Measurements from ENCODE around the gene CXorf58. TPM values are rescaled to one million over a fixed set of nuclear protein-coding genes. Genes with fewer than 3 reads are reported as not detected.
A peak's percentile ranks its signal among the peaks of the same experiment; 100 is the strongest.

CXorf58 gene
- total and polyA plus RNA-seq, 9 of the 15 experiments (the other 6 are each of a cell fraction or from before 2014, with no cell fraction given): 0.10 to 0.27 (median 0.16) TPM; not detected in 3

GRCh38 chrX:23883737-23884354, 24.0 kb upstream of the CXorf58 start (continued):
- TF ChIP-seq MCM5 (IDR thresholded peaks at IDR 0.05; ENCODE audit: low read depth) (no peak), CHD4 (IDR thresholded peaks at IDR 0.05; ENCODE audit: insufficient read depth, insufficient replicate concordance, low read depth, low read length, poor library complexity, severe bottlenecking) (no peak), STAT6 (CRISPR knock-in tag; IDR thresholded peaks at IDR 0.05) (no peak), NFIC (IDR thresholded peaks at IDR 0.05) (peak; percentile 28), ZNF444 (CRISPR knock-in tag; IDR thresholded peaks at IDR 0.05) (no peak), POLR2H (tag; IDR thresholded peaks at IDR 0.05; ENCODE audit: low read depth) (no peak), CXXC5 (CRISPR knock-in tag; IDR thresholded peaks at IDR 0.05) (peak; percentile 10; the same call in 1 of the 2 replicates), LEF1 (IDR thresholded peaks at IDR 0.05) (0 out of 2 replicates have a peak, but pooled peaks have one; percentile 14), TCF7 (IDR thresholded peaks at IDR 0.05; ENCODE audit: borderline replicate concordance) (no peak), AFF4 (CRISPR knock-in tag; IDR thresholded peaks at IDR 0.05) (no peak), PCBP1 (IDR thresholded peaks at IDR 0.05; ENCODE audit: low read depth, low read length, poor library complexity, severe bottlenecking) (no peak), KLF16 (IDR thresholded peaks at IDR 0.05) (no peak), CEBPZ (IDR thresholded peaks at IDR 0.05; ENCODE audit: borderline replicate concordance, low read depth, low read length) (no peak), SMARCE1 (IDR thresholded peaks at IDR 0.05) (peak; percentile 66), SLC30A9 (CRISPR knock-in tag; IDR thresholded peaks at IDR 0.05) (no peak), HNRNPK (IDR thresholded peaks at IDR 0.05; ENCODE audit: low read depth, low read length, poor library complexity, severe bottlenecking) (no peak), NCOR1 (IDR thresholded peaks at IDR 0.05) (0 out of 2 replicates have a peak, but pooled peaks have one; percentile 4), POLR2B (IDR thresholded peaks at IDR 0.05; ENCODE audit: low read depth, partially characterized antibody) (no peak)
